ENCODE measurements around the gene TMEM119. TPM values are rescaled to one million over a fixed set of nuclear protein-coding genes. Genes with fewer than 3 reads are reported as not detected.

Gene TMEM119
- total and polyA plus RNA-seq, 2 of the 8 experiments (the other 6 are each of a cell fraction or from before 2014, with no cell fraction given): 0.35 to 0.61 TPM

DNA sequence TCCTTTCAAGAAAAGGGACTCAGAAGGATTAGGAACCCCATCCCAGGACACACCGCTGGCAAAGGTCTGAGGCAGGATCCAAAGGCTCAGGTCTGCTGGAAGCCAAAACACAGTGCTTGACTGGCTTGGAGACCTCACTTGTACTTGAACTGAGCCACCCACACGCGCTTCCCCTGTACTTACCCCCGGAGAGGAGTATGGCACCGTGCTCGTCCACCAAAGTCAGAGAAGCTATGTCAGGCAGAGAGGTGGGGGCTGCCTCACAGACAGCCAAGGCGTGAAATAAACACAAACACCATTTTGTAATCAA, 46.9 kb upstream of the TMEM119 start:
- DNase-seq (ENCODE audit: low read depth in 1 of 2, low spot score in 2 of 2) (no peak), FAIRE-seq (no peak)
- CTCF ChIA-PET (ENCODE audit: partially characterized antibody): no interaction called here
- H3K18ac ChIP-seq (ENCODE audit: extremely low read depth, low read length): no peak overlapping the region
- H3K79me1 ChIP-seq (ENCODE audit: low read depth, low read length): no peaks in the 10 kb centered on the region
- POLR2A ChIA-PET (ENCODE audit: partially characterized antibody): interaction anchor here (1.2 kb wide), 1 partner anchor 9 kb away, joined by 4 read pairs; no protein-coding TSS in a partner anchor
- no peaks in the 10 kb centered on the region for H4K20me1 ChIP-seq (replicated peaks in 1 of 2; ENCODE audit: control insufficient read depth in 1 of 2, insufficient read depth in 2 of 2, low read length in 2 of 2)
- no peaks in the 10 kb centered on the region for H3K9me3 ChIP-seq (ENCODE audit: insufficient read depth in 2 of 2, low read depth in 1 of 2, low read length in 1 of 2)
- peaks cover 0 to 2% (median under 1%) of the 10 kb centered on the region in 4 experiments; a peak in 2 of 7 replicates for H3K4me1 ChIP-seq (replicated peaks in 1 of 4; ENCODE audit: control insufficient read depth in 3 of 4, insufficient read depth in 4 of 4, low read length in 3 of 4)
- WGBS, 2 experiments (ENCODE audit: extremely low coverage in 1 of 2, insufficient coverage in 1 of 2, insufficient read length in 1 of 2, insufficient replicate concordance in 2 of 2, low coverage in 1 of 2, low lambda C conversion rate in 2 of 2, missing lambda C conversion rate in 1 of 2): 85% methylated on average over 5 of the region's 7 CpGs; no CpG with 5 or more reads in 1 of the 2 experiments
- H3K27me3 ChIP-seq (replicated peaks in 1 of 4; ENCODE audit: control insufficient read depth in 3 of 4, extremely low read depth in 1 of 4, insufficient read depth in 3 of 4, low read length in 3 of 4): no peaks in the 10 kb centered on the region
- no peak overlapping the region for H3K27ac ChIP-seq (ENCODE audit: low read depth, low read length)
- H4K91ac ChIP-seq (replicated peaks; ENCODE audit: insufficient read length, low read length): no peak overlapping the region
- H2BK15ac ChIP-seq (ENCODE audit: low read length): no peak overlapping the region
- H3K36me3 ChIP-seq (ENCODE audit: control insufficient read depth in 2 of 4, insufficient read depth in 4 of 4, low read length in 3 of 4): peaks cover 6 to 24% (median 13%) of the 10 kb centered on the region in 4 experiments; a peak in 6 of 8 replicates
- no peak overlapping the region for H2BK120ac ChIP-seq (replicated peaks; ENCODE audit: low read depth, low read length)
- no peak overlapping the region for H2BK20ac ChIP-seq (ENCODE audit: low read length)
- no peak overlapping the region for H3K56ac ChIP-seq (replicated peaks; ENCODE audit: insufficient read length, low read depth, low read length)
- no peak overlapping the region for H2AK5ac ChIP-seq (ENCODE audit: low read depth, low read length)
- H3K4ac ChIP-seq (replicated peaks; ENCODE audit: insufficient read length, low read depth, low read length): no peak overlapping the region
- no peak overlapping the region for H2BK12ac ChIP-seq (ENCODE audit: low read depth, low read length)
- H3K9ac ChIP-seq (replicated peaks in 1 of 4; ENCODE audit: extremely low read depth in 1 of 4, low read depth in 3 of 4, low read length in 3 of 4): no peak overlapping the region; a peak in 1 of 7 replicates
- H4K5ac ChIP-seq (ENCODE audit: insufficient read length, low read depth, low read length): no peak overlapping the region
- TF ChIP-seq CHD2 (IDR thresholded peaks at IDR 0.05; ENCODE audit: low read length): no peak
- no peak for TF ChIP-seq SAP30 (IDR thresholded peaks at IDR 0.05; ENCODE audit: insufficient read depth, insufficient replicate concordance, low read length)
- TF ChIP-seq SUZ12 (IDR thresholded peaks at IDR 0.05; ENCODE audit: low read length): no peak
- TF ChIP-seq TAF1 (IDR thresholded peaks at IDR 0.05; ENCODE audit: low read depth, low read length): no peak
- TF ChIP-seq SP4 (IDR thresholded peaks at IDR 0.05; ENCODE audit: low read length): no peak
- TF ChIP-seq POLR2AphosphoS5 (IDR thresholded peaks at IDR 0.05; ENCODE audit: low read depth, low read length): no peak
- TF ChIP-seq SIN3A (conservative IDR thresholded peaks at IDR 0.05 in 1 of 2, IDR thresholded peaks at IDR 0.05 in 1 of 2; ENCODE audit: low read depth in 1 of 2, low read length in 2 of 2): no peak
- no peak overlapping the region for H3K4me2 ChIP-seq (ENCODE audit: insufficient read depth in 1 of 2, low read depth in 2 of 2, low read length in 2 of 2)
- no peak overlapping the region for H2BK5ac ChIP-seq (ENCODE audit: low read depth, low read length)
- no peak overlapping the region for H2AFZ ChIP-seq (ENCODE audit: low read length)
- H3K23ac ChIP-seq (ENCODE audit: insufficient read length): no peak overlapping the region
- no peak overlapping the region for H3K14ac ChIP-seq (ENCODE audit: insufficient read length)
- no peak overlapping the region for H4K8ac ChIP-seq (ENCODE audit: extremely low read depth, insufficient read depth, low read length)
- H3K4me3 ChIP-seq (ENCODE audit: extremely low read depth in 1 of 4, insufficient read depth in 2 of 4, low read depth in 3 of 4, low read length in 4 of 4): no peak overlapping the region
- no peaks in the 10 kb centered on the region for H3K79me2 ChIP-seq (ENCODE audit: control insufficient read depth in 1 of 2, insufficient read depth in 2 of 2, low read length in 2 of 2)
- H3K23me2 ChIP-seq (ENCODE audit: low read depth, low read length): no peaks in the 10 kb centered on the region
